GM12874 (cell line): ENCODE data around the gene LHFPL3.
A peak's percentile ranks its signal among the peaks of the same experiment; 100 is the strongest.

Source experiments
- TF ChIP-seq, protein P1 (sequence below): IDR thresholded peaks from 2 replicates; pipeline ENCODE4 v1.5.1; 2011; ENCODE audit warnings: low read depth, mild to moderate bottlenecking, control low read depth, low read length, moderate library complexity; ENCODE audit not compliant: insufficient read depth

Gene LHFPL3

GRCh38 chr7:104299777-104300176, 28.6 kb upstream of the LHFPL3 start:
- TF ChIP-seq, protein P1, sequence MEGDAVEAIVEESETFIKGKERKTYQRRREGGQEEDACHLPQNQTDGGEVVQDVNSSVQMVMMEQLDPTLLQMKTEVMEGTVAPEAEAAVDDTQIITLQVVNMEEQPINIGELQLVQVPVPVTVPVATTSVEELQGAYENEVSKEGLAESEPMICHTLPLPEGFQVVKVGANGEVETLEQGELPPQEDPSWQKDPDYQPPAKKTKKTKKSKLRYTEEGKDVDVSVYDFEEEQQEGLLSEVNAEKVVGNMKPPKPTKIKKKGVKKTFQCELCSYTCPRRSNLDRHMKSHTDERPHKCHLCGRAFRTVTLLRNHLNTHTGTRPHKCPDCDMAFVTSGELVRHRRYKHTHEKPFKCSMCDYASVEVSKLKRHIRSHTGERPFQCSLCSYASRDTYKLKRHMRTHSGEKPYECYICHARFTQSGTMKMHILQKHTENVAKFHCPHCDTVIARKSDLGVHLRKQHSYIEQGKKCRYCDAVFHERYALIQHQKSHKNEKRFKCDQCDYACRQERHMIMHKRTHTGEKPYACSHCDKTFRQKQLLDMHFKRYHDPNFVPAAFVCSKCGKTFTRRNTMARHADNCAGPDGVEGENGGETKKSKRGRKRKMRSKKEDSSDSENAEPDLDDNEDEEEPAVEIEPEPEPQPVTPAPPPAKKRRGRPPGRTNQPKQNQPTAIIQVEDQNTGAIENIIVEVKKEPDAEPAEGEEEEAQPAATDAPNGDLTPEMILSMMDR, result no peak

DNA sequence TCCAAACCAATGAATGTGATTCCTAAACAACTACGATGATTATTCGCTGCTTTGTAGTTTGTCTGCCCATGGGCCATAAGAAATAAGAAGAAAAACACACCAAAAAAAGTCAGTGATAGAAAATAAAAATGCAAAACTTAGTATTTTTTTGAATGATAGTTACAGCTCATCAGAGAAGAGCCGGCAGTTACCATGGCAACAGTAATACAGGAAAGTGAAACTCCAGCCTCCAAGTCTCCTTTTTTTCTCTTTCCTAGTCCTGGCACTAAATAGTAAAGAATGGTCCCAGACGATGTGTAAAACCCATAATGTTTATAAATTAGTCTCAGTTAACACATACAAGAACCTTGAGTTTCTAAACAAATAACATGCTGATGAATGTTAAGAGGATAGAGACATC, 21.6 kb upstream of the LHFPL3 start:
- TF ChIP-seq, protein P1, result no peak

DNA sequence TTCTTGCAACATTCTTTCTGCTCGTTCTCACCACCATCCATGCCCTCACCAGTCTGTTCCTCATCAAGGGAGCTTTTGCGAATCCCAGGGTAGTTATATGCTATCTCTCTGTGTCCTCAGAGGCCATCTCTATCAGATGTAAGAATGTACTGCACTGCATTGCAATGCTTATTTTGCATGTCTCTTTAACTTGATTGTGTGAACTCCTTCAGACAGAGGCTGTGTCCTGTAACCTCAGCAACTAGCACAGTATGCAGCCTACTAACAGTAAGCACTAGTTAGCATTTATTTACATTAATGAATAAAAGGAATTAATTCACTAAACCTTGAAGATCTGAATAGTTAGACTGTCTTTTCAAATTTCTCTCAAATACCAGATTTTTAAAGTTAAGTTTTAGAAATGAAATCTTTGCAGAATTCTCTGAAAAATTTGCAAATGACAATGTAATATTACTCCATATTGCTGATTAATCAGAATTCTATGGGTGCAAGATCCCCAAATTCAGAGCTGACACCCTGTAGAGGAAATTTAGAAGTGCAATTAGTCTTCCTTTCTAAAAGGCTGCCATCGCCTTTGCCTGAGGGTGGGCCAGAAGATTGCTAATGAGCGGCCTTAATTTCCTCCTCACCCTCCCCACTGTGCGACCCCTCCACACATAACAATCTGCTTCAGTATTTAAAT, 10.3 kb upstream of the LHFPL3 start:
- TF ChIP-seq, protein P1, result no peak

GRCh38 chr7:104327534-104327933, 869 bp upstream of the LHFPL3 start:
- TF ChIP-seq, protein P1, result no peak

GRCh38 chr7:104327938-104328295, 486 bp upstream of the LHFPL3 start:
- TF ChIP-seq, protein P1, result no peak

GRCh38 chr7:104328970-104329825, 795 bp downstream of the LHFPL3 start:
- TF ChIP-seq, protein P1, result no peak

DNA sequence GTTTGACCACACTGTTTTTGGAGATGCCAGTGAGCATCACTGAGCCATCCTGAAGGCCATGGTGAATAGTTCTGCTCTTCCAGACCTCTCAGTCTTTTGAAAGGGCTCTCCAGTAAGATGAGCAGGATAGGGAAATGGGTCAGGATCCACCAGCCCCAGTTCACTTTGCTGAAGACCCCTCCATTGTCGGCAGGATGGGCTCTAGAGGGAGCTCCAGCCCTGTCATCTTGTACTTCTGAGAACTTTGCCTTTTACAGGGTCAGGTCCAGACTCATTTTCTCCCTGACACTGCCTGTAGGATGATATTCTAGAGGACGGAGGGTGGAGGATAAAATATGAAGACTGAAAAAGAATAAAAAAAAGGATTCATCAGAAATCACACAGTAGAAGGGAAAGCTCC, 13.1 kb downstream of the LHFPL3 start:
- TF ChIP-seq, protein P1, result 0 out of 2 replicates have a peak, but pooled peaks have one; percentile 27
